LNCaP clone FGC (cell line): Measurements from ENCODE around the gene S1PR1.

ENCODE experiments used
- DNase-seq: peaks from one replicate; pipeline ENCODE4 v3.0.0-alpha.2; 2011; ENCODE audit warnings: low read depth
- H3K4me3 ChIP-seq: 2 replicates; pipeline ENCODE4 v1.5.1; 2011; ENCODE audit warnings: mild to moderate bottlenecking, low read depth, low read length, control low read depth
- TF ChIP-seq, protein P1 (sequence below): IDR thresholded peaks from 2 replicates; pipeline ENCODE4 v1.5.1; 2012; ENCODE audit warnings: mild to moderate bottlenecking; ENCODE audit not compliant: control insufficient read depth, insufficient read depth; ENCODE audit errors: extremely low read depth

The S1PR1 gene

DNA sequence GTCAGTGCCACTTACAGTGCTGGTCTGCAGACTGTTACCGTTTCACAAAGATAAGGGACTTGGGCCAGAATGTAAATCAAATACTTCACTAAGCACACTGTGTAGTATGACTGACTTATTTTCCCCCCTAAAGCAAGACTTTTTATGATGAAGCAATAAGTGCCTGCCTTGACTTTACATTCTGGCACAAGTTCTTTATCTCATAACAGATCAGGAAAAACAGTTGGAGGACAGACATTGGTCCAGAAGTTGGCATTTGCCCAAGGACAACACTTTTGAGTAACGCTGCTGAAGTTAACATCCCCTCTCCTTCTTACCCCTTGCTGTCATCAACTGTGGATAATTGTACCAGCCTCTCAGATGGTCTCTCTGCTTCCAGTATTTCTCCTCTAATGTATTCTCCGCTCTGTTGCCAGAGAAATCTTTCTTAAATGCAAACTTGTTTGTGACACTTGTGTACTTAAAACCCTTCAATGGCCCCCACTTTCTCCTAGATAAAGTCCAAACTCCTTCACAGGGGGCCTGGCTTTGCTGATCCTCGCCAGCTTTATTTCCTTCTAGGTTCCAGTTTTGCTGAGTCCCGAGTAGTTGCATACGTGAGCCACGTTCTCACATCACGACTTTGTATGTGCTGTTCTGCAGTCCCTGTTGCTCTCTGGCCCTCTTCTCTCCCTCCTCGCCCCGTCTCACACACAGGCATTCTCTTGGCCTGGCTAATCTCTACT, 45.7 kb downstream of the S1PR1 start:
- no peak for DNase-seq
- TF ChIP-seq, protein P1, sequence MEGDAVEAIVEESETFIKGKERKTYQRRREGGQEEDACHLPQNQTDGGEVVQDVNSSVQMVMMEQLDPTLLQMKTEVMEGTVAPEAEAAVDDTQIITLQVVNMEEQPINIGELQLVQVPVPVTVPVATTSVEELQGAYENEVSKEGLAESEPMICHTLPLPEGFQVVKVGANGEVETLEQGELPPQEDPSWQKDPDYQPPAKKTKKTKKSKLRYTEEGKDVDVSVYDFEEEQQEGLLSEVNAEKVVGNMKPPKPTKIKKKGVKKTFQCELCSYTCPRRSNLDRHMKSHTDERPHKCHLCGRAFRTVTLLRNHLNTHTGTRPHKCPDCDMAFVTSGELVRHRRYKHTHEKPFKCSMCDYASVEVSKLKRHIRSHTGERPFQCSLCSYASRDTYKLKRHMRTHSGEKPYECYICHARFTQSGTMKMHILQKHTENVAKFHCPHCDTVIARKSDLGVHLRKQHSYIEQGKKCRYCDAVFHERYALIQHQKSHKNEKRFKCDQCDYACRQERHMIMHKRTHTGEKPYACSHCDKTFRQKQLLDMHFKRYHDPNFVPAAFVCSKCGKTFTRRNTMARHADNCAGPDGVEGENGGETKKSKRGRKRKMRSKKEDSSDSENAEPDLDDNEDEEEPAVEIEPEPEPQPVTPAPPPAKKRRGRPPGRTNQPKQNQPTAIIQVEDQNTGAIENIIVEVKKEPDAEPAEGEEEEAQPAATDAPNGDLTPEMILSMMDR, result no peak
- H3K4me3 ChIP-seq, result no peak overlapping the region

DNA sequence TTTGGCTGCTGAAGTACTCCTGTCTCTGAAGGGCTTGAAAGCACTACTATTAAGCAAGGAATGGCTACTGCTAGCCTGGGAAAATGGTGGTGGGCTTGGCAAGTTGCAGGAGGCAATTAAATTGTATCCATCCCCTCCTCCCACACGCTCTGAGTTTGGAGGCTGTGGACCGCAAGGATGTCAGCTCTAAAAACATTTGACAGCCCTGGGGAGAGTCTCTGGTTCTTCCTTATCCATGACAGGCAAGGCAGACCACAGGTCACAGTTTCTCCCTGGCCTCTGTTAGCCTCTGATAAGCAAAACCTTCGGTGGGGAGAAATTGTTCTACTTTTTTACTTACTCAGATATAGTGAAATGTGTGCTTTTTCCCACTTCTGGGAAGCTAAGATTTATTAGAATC, 46.6 kb downstream of the S1PR1 start:
- H3K4me3 ChIP-seq, result no peak overlapping the region
- TF ChIP-seq, protein P1, result no peak
- no peak for DNase-seq

DNA sequence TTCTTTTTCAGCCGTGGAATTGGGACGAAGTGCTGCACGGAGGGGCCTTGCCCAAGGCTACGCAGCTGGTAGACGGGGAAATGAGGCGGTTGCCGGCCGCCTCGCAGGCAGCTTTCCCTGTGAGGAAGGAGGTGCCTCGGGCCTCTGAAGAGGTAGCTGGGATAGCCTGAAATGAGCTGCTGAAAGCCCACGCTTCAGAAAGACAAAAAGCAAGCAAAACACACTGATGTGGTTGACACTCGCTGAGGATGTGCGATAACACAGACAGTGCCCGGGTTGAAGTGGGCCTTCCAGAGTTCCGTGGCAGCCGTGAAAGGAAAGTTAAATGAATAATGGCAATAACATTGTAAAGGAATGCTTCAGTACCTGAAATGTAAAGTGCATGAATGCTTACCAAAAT, 47.2 kb downstream of the S1PR1 start:
- TF ChIP-seq, protein P1, result no peak
- no peak overlapping the region for H3K4me3 ChIP-seq
- DNase-seq, result no peak

DNA sequence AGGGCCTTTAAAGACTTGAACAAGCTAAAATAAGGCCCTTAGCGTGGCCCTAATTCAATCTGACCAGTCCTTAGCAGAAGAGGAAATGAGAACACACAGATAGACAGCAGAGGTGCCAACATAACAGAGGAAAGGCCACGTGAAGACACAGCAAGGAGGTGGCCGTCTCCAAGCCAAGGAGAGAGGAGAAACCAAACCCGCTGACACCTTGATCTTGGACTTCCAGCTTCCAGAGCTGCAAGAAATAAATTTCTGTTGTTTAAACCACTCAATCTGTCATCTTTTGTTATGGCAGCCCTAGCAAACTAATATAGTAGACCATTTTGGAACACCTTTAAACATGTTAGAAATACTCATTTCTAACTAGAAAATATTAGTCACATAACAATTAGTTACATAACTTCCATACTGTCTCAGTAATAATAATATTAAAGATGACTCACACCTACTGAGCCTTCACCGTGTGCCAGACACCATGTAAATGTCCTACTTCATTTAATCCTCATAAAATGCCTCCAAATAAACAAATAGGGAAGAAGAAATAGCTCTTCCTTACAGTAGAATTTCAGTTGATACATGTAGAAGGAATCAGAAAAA, 47.9 kb downstream of the S1PR1 start:
- no peak for DNase-seq
- H3K4me3 ChIP-seq, result no peak overlapping the region
- TF ChIP-seq, protein P1, result no peak

DNA sequence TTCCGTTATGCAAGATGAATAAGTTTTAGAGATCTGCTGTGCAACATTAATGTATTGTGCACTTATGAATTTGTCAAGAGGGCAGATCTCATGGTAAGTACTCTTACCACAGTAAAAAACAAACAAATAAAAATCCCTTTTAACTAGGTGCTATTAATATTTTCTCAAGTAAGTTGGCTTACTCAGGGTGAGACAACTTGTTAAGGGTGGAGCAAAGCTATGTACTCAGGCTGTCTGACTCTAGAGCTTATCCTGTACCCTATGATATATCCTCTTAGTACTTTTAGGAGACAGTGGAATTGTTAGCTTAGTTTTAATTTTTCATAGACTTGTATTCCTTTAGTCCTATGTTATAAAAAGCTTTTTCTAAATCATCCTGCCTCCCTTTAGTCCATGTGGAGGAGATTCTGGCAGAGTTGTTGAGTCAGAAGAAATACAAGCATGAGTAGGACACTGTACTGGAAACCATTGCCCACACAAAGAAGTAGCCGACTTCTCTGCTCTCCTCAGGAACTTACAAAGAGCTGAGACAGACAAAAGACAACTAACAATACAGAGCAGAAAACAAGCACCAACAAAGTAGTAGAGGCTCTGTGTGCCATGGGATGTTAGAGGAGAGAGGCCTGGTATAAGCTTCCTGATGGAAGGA, 49.2 kb downstream of the S1PR1 start:
- TF ChIP-seq, protein P1, result no peak
- DNase-seq, result no peak
- no peak overlapping the region for H3K4me3 ChIP-seq

DNA sequence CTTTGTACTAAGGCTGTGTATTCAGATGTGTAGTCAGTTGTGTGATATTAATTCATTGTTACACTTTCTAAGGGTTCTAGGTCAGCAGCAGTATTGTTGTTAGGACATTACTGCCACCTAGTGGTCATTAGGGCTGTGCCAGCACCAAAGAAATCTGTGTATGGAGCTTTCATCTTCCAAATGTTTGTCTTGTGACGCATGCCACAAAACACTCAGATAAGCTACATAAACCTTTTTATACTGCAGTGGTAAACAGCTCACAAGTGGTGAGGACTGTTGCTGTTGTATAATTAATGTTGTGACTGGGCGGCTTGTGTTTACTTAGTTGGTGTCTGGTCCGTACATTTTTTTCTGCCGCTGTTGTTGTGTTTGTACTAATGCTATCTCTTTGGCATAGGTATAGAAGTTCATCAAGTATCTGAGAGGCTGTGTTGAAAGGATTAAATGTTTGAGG, 51.7 kb downstream of the S1PR1 start:
- no peak overlapping the region for H3K4me3 ChIP-seq
- peak; percentile 94 for DNase-seq
- TF ChIP-seq, protein P1, result peak; percentile 82
